Measurements from ENCODE around the gene ATL2.
"Not testable (repeated sequence)": the region's sequence is repeated elsewhere in the genome, so short reads cannot be mapped to it uniquely, and the experiment has no call there.

The ATL2 gene

DNA sequence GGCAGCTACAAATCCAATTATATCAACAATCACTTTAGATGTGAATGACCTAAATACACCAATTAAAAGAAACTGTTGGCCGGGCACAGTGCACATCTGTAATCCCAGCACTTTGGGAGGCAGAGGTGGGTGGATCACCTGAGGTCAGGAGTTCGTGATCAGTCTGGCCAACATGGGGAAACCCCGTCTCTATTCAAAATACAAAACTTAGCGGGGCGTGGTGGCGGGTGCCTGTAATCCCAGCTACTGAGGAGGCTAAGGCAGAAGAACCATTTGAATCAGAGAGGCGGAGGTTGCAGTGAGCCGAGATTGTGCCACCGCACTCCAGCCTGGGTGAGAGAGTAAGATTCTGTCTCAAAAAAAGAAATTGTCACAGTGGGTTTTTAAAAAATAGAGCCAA is 49.5 kb downstream of the ATL2 start:
- H3K9me3 ChIP-seq (ENCODE audit: control insufficient read depth, insufficient read depth, low read depth, low read length), result peaks cover 15% of the 10 kb centered on the region; the same call in 1 of the 2 replicates
- H3K9ac ChIP-seq (ENCODE audit: low read length), result no peak overlapping the region
- H3K36me3 ChIP-seq (ENCODE audit: control insufficient read depth, insufficient read depth, low read length), result peaks cover 21% of the 10 kb centered on the region
- no peak overlapping the region for H3K4me3 ChIP-seq (ENCODE audit: low read depth, low read length)
- peaks cover 12% of the 10 kb centered on the region; the same call in 1 of the 2 replicates for H3K4me1 ChIP-seq (ENCODE audit: control insufficient read depth, insufficient read depth, low read length)
- no peak overlapping the region for H3K27ac ChIP-seq (ENCODE audit: low read depth, low read length)
- H3K27me3 ChIP-seq (ENCODE audit: control insufficient read depth, insufficient read depth, low read length), result no peaks in the 10 kb centered on the region

DNA sequence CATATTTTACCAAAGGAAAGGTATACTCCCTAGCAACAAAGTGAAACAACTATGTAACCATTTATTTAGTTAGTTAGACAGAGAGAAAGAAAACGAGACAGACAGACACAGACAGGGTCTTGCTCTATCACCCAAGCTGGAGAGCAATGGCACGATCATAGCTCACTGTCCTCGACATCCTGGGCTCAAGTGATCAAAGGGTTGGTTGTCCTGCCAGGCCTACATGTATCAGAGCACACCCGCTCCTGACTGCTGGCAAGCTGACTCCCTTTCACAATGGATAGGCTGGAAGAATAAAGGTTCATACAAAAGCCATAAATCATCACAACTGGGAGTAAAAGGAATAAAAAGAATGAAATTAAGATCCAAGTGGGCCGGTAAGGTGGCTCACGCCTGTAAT is 53.5 kb downstream of the ATL2 start:
- no peak overlapping the region for H3K9ac ChIP-seq (ENCODE audit: low read length)
- H3K9me3 ChIP-seq (ENCODE audit: control insufficient read depth, insufficient read depth, low read depth, low read length), result no peaks in the 10 kb centered on the region
- peaks cover 16% of the 10 kb centered on the region for H3K36me3 ChIP-seq (ENCODE audit: control insufficient read depth, insufficient read depth, low read length)
- H3K27me3 ChIP-seq (ENCODE audit: control insufficient read depth, insufficient read depth, low read length), result no peaks in the 10 kb centered on the region
- H3K27ac ChIP-seq (ENCODE audit: low read depth, low read length), result no peak overlapping the region
- H3K4me3 ChIP-seq (ENCODE audit: low read depth, low read length), result no peak overlapping the region
- peaks cover 12% of the 10 kb centered on the region; the same call in 1 of the 2 replicates for H3K4me1 ChIP-seq (ENCODE audit: control insufficient read depth, insufficient read depth, low read length)

DNA sequence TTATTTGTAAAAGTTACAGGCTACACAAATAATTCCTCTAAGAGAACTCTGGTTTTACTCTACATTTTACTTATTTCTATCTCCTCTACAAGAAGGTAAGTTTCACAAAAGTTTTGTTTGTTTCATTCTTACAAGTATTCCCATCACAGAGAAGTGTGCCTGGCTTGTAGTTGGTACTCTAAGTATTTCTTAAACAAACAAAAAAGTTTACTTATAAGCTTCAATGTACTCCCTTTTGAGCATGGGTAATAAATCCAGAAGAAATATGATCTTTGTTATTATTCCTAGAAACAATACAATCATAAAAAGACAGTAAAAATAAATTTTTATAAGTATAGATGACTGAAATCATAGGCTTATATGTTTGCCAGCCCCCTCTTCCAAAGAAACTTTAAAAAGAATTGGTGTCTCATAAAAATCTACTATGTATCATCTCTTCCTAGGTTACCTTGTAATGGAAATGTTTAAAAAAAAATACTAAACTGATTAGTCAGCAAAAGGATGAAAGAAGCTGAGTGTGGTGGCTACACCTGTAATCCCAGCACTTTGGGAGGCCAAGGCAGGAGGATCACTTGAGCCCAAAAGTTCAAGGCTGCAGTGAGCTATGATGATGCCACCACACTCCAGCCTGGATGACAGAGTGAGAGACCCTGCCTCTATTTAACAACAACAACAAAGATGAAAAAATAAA is 54.7 kb downstream of the ATL2 start:
- Histone ChIP-seq H3K27me3 (ENCODE audit: control insufficient read depth, insufficient read depth, low read length) (no peaks in the 10 kb centered on the region), H3K27ac (ENCODE audit: low read depth, low read length) (no peak overlapping the region), H3K9me3 (ENCODE audit: control insufficient read depth, insufficient read depth, low read depth, low read length) (no peaks in the 10 kb centered on the region), H3K9ac (ENCODE audit: low read length) (no peak overlapping the region), H3K36me3 (ENCODE audit: control insufficient read depth, insufficient read depth, low read length) (peaks cover 23% of the 10 kb centered on the region), H3K4me3 (ENCODE audit: low read depth, low read length) (no peak overlapping the region), H3K4me1 (ENCODE audit: control insufficient read depth, insufficient read depth, low read length) (peaks cover 12% of the 10 kb centered on the region; the same call in 1 of the 2 replicates)

DNA sequence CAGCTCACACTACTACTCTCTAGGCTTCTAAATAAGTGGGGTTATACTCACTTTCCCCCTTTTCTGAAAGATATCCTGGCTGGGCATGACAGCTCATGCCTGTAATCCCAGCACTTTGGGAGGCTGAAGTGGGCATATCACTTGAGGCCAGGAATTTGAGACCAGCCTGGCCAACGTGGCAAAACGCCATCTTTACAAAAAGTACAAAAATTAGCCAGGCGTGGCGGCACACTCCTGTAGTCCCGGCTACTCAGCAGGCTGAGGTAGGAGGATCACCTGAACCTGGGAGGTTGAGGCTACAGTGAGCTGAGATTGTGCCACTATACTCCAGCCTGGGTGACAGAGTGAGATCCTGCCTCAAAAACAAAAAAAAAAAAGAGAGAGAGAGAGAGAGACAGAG is 57.8 kb downstream of the ATL2 start:
- not testable (repeated sequence) for H3K4me3 ChIP-seq (ENCODE audit: low read depth, low read length); H3K4me1 ChIP-seq (ENCODE audit: control insufficient read depth, insufficient read depth, low read length); H3K27ac ChIP-seq (ENCODE audit: low read depth, low read length); H3K9ac ChIP-seq (ENCODE audit: low read length); H3K27me3 ChIP-seq (ENCODE audit: control insufficient read depth, insufficient read depth, low read length); H3K9me3 ChIP-seq (ENCODE audit: control insufficient read depth, insufficient read depth, low read depth, low read length)
- peaks cover 53% of the 10 kb centered on the region for H3K36me3 ChIP-seq (ENCODE audit: control insufficient read depth, insufficient read depth, low read length)

DNA sequence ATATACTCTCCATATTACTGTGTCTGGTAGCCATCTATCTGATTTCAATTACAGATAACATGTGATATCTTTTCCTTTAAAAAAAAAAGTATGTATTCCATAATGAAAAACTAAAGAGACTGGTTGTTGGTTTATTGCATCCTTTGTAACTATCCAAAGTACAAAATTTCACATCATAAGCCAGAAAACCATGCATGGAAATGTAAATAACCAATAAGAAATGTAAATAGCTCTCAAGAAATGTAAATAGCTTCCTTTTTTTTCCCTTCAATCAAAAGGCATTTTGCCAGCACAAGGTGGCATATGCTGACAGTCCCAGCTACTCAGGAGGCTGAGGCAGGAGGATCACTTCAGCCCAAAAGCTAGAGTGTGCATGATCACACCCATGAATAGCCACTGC is 59.3 kb downstream of the ATL2 start:
- Histone ChIP-seq H3K36me3 (ENCODE audit: control insufficient read depth, insufficient read depth, low read length) (peaks cover 68% of the 10 kb centered on the region), H3K27ac (ENCODE audit: low read depth, low read length) (no peak overlapping the region), H3K9me3 (ENCODE audit: control insufficient read depth, insufficient read depth, low read depth, low read length) (no peaks in the 10 kb centered on the region), H3K9ac (ENCODE audit: low read length) (no peak overlapping the region), H3K4me1 (ENCODE audit: control insufficient read depth, insufficient read depth, low read length) (no peaks in the 10 kb centered on the region), H3K4me3 (ENCODE audit: low read depth, low read length) (no peak overlapping the region), H3K27me3 (ENCODE audit: control insufficient read depth, insufficient read depth, low read length) (no peaks in the 10 kb centered on the region)

DNA sequence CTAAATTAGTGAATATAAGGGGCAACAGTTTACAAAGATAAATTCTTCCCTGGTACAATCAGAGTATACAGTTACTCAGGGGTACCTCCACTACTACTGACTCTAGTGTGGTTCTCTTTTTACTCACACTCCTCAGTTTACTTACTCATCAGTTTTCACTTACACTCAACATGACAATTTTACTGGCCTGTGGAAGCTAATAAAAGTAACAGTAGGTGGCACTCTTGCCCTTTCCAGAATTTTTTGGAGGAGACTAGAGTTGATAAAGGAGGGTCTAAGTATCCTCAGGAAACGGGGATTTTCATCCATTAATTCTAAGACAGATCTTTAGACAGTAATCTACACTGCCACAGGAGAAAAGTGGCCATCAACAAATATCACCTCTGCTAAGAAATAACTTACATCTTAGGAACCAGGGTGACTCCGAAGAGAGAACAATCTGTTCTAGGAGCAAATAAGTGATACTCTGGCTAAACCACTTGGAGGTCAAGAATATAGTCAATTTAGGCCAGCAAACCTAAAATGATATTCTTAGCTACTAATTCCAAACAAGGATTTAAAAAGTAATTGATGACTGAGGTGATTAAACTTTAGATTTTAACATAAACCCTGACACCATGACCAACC is 61.3 kb downstream of the ATL2 start:
- Histone ChIP-seq H3K4me1 (ENCODE audit: control insufficient read depth, insufficient read depth, low read length) (no peaks in the 10 kb centered on the region), H3K9ac (ENCODE audit: low read length) (no peak overlapping the region), H3K27ac (ENCODE audit: low read depth, low read length) (no peak overlapping the region), H3K9me3 (ENCODE audit: control insufficient read depth, insufficient read depth, low read depth, low read length) (no peaks in the 10 kb centered on the region), H3K4me3 (ENCODE audit: low read depth, low read length) (no peak overlapping the region), H3K27me3 (ENCODE audit: control insufficient read depth, insufficient read depth, low read length) (no peaks in the 10 kb centered on the region), H3K36me3 (ENCODE audit: control insufficient read depth, insufficient read depth, low read length) (peaks cover 78% of the 10 kb centered on the region)

DNA sequence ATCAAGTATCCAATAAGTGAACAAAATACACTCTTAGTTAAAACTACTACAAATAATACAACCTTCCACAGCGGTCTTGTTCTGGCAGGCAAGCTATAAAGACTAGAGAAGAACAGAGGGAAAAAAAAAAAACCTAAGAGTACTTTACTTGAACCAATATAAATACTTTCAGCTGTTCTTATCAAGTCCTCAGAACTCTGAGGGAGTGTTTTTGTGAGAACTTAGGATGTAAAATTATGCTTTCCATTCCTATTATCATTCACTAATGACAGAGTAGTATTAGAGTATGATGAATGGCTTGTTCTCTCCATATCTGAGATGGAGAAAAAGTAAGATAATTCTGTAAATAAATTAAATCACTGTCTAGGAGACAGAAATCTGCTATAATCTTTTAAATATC is 68.3 kb downstream of the ATL2 start:
- H3K27me3 ChIP-seq (ENCODE audit: control insufficient read depth, insufficient read depth, low read length), result no peaks in the 10 kb centered on the region
- no peaks in the 10 kb centered on the region for H3K9me3 ChIP-seq (ENCODE audit: control insufficient read depth, insufficient read depth, low read depth, low read length)
- no peak overlapping the region for H3K9ac ChIP-seq (ENCODE audit: low read length)
- no peaks in the 10 kb centered on the region for H3K4me1 ChIP-seq (ENCODE audit: control insufficient read depth, insufficient read depth, low read length)
- H3K4me3 ChIP-seq (ENCODE audit: low read depth, low read length), result no peak overlapping the region
- H3K27ac ChIP-seq (ENCODE audit: low read depth, low read length), result no peak overlapping the region
- H3K36me3 ChIP-seq (ENCODE audit: control insufficient read depth, insufficient read depth, low read length), result peaks cover 65% of the 10 kb centered on the region

DNA sequence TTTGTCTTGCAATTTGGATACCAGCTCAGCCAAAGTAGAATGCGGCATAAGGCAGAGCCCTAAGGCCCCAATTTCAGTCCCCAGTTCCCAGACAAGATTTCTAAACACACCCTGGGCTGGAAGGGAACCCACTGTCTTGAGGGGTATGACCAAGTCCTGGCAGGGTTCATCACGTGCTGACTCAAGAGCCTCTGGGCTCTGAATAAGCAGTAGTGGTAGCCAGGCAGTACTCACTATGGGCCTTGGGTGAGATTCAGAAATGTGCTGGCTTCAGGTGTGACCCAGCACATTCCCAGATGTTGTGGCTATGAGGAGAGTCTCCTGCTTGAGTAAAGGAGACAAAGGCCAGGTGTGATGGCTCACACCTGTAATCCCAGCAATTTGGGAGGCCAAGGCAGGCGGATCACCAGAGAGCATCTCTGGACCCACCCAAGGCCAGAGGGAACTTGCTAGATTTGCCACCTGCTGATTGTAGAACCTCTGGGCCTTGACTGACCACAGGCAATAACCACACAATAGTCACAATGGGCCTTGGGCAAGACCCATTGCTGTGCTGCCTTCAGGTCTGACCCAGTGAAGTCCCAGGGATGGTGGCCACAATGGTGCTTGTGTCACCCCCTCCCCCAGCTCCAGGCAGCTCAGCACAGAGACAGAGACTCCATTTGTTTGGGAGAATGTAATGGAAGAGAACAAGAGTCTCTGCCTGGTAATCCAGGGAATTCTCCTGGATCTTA is 74.9 kb downstream of the ATL2 start:
- Histone ChIP-seq H3K27ac (ENCODE audit: low read depth, low read length) (0 out of 2 replicates have a peak overlapping the region, but pooled peaks have one; percentile 5), H3K4me1 (ENCODE audit: control insufficient read depth, insufficient read depth, low read length) (peaks cover 19% of the 10 kb centered on the region), H3K9ac (ENCODE audit: low read length) (no peak overlapping the region), H3K9me3 (ENCODE audit: control insufficient read depth, insufficient read depth, low read depth, low read length) (no peaks in the 10 kb centered on the region), H3K27me3 (ENCODE audit: control insufficient read depth, insufficient read depth, low read length) (no peaks in the 10 kb centered on the region), H3K4me3 (ENCODE audit: low read depth, low read length) (no peak overlapping the region), H3K36me3 (ENCODE audit: control insufficient read depth, insufficient read depth, low read length) (peaks cover 46% of the 10 kb centered on the region)

DNA sequence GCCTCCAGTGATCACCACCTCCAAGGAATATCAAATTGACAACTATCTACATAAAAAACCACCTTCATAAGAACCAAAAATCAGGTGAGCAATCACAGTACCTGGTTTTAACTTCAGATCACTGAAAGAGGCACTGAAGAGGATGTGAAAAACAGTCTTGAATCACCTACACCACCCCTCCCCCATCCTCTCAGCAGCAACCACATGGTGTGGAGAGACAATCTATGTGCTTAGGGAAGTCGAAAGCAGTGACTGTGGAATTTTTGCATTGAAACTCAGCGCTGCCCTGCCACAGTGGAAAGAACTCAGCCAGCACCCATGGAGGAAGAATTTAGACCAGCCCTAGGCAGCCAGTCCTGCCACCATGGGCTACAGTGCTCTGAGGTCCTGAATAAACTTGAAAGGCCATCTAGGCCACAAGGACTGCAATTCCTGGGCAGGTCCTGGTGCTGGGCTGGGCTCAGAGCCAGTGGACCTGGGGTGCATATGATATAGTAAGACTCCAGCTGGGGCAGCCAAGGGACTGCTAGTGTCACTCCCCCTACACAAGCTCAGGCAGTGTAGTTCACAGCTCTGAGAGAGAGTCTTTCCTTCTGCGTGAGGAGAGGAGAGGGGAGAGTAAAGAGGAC is 75.6 kb downstream of the ATL2 start:
- Histone ChIP-seq H3K4me1 (ENCODE audit: control insufficient read depth, insufficient read depth, low read length) (peaks cover 21% of the 10 kb centered on the region), H3K27me3 (ENCODE audit: control insufficient read depth, insufficient read depth, low read length) (no peaks in the 10 kb centered on the region), H3K9ac (ENCODE audit: low read length) (no peak overlapping the region), H3K4me3 (ENCODE audit: low read depth, low read length) (no peak overlapping the region), H3K9me3 (ENCODE audit: control insufficient read depth, insufficient read depth, low read depth, low read length) (no peaks in the 10 kb centered on the region), H3K27ac (ENCODE audit: low read depth, low read length) (peak overlapping the region; percentile 5; the same call in 1 of the 2 replicates), H3K36me3 (ENCODE audit: control insufficient read depth, insufficient read depth, low read length) (peaks cover 47% of the 10 kb centered on the region)

DNA sequence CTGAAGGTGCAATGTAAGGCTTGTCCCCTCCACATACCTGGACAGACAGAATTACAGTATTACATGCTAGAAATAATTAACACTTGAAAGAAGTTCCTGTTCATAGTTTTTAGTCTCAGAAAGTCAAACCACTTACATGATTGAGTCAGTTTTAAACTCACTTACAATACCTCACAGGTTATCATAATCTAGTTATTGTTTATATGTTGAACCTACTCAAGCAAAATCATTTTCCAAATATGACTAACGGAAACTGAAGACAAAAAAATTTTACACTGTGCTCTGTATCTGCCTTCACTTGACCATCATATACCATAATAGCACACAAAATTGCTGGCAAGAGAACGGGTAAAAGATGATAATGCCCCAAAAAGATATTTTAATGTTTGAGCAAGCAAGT is 78.5 kb downstream of the ATL2 start:
- H3K36me3 ChIP-seq (ENCODE audit: control insufficient read depth, insufficient read depth, low read length), result peaks cover 53% of the 10 kb centered on the region

More for the DNA sequence above, 78.5 kb downstream of the ATL2 start:
- Histone ChIP-seq H3K9me3 (ENCODE audit: control insufficient read depth, insufficient read depth, low read depth, low read length) (no peaks in the 10 kb centered on the region), H3K9ac (ENCODE audit: low read length) (no peak overlapping the region), H3K27me3 (ENCODE audit: control insufficient read depth, insufficient read depth, low read length) (no peaks in the 10 kb centered on the region), H3K4me1 (ENCODE audit: control insufficient read depth, insufficient read depth, low read length) (peaks cover 30% of the 10 kb centered on the region), H3K4me3 (ENCODE audit: low read depth, low read length) (no peak overlapping the region), H3K27ac (ENCODE audit: low read depth, low read length) (no peak overlapping the region)

Data from HUES6 (cell line).